ENCODE data around the gene VWDE.

GRCh38 chr7:12401538-12402364, 1.9 kb downstream of the VWDE start:
- TF ChIP-seq POLR2A (IDR thresholded peaks at IDR 0.05; ENCODE audit: low read length) (no peak), GATA1 (IDR thresholded peaks at IDR 0.05; ENCODE audit: low read depth, low read length) (no peak)
